Measurements from ENCODE around the gene SPATA2L.

Gene SPATA2L

DNA sequence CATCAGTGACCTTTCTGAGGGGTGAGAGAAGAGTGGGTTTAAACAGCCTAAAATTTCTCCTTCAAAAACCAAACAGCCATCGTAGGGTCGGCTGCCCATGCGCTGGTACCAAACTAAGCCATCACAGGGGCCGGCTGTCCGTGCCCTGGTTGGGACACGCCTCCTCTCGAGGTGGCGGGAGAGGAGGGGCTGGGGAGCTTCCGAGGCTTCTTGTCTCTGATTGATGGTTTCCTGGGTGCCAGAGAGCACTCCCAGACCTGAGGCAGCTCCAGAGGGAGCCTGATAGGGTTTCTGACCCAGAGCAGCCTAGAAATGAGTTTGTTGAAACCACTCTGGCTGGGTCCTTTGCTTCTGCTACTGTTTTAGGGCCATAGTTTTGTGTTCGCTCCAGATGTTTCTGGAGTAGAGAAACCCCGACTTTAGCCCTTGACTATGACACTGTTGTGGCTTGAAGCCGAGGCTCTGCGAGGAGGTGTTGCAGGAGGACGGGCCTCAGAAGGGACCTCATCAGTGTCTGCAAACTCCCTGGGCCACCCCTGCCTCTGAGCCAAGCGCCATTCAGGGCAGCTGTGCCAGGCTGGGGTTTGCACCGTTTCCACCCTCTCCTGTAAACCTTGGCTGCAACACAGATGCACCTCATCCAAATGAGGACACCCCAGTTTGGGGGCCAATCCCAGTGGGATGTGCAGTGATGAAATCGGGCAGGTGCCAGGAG, 26.1 kb upstream of the SPATA2L start:
- TF ChIP-seq, protein P1, sequence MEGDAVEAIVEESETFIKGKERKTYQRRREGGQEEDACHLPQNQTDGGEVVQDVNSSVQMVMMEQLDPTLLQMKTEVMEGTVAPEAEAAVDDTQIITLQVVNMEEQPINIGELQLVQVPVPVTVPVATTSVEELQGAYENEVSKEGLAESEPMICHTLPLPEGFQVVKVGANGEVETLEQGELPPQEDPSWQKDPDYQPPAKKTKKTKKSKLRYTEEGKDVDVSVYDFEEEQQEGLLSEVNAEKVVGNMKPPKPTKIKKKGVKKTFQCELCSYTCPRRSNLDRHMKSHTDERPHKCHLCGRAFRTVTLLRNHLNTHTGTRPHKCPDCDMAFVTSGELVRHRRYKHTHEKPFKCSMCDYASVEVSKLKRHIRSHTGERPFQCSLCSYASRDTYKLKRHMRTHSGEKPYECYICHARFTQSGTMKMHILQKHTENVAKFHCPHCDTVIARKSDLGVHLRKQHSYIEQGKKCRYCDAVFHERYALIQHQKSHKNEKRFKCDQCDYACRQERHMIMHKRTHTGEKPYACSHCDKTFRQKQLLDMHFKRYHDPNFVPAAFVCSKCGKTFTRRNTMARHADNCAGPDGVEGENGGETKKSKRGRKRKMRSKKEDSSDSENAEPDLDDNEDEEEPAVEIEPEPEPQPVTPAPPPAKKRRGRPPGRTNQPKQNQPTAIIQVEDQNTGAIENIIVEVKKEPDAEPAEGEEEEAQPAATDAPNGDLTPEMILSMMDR (IDR thresholded peaks at IDR 0.05; ENCODE audit: extremely low read depth, missing control alignments), result no peak
- DNase-seq (ENCODE audit: low spot score), result no peak

DNA sequence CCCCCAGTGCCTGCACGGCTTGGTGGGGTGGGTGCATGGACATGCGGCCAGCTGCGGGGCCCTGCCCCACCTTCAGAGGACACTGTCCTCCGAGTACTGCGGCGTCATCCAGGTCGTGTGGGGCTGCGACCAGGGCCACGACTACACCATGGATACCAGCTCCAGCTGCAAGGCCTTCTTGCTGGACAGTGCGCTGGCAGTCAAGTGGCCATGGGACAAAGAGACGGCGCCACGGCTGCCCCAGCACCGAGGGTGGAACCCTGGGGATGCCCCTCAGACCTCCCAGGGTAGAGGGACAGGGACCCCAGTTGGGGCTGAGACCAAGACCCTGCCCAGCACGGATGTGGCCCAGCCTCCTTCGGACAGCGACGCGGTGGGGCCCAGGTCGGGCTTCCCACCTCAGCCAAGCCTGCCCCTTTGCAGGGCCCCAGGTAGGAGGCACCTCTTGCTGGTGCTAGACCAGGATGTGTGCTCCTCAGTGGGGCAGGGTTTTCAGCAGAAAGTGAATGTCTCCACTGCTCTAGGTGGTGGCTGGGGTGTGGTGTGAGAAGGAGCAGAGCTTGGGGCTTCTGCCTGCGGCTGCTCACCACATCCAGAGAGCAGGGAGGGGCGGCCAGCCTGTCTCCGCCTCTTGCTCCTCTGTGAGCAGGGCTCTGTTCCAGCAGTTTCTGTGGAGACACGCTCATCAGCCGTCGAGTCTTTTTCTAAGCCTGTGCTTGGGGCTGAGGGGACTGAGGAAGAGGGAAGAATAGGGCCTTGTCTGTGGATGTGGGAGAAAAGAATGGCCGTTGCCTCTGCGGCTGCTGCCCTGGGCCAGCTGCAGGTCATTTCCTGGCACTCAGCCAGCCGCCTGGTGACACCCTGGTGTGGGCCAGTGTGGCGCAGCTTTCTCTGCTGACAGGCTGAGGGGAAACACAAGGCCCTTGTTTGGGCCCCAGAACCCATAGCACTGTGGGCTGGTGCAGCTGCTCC, 22.1 kb upstream of the SPATA2L start:
- DNase-seq (ENCODE audit: low spot score), result no peak
- TF ChIP-seq, protein P1 (IDR thresholded peaks at IDR 0.05; ENCODE audit: extremely low read depth, missing control alignments), result no peak

DNA sequence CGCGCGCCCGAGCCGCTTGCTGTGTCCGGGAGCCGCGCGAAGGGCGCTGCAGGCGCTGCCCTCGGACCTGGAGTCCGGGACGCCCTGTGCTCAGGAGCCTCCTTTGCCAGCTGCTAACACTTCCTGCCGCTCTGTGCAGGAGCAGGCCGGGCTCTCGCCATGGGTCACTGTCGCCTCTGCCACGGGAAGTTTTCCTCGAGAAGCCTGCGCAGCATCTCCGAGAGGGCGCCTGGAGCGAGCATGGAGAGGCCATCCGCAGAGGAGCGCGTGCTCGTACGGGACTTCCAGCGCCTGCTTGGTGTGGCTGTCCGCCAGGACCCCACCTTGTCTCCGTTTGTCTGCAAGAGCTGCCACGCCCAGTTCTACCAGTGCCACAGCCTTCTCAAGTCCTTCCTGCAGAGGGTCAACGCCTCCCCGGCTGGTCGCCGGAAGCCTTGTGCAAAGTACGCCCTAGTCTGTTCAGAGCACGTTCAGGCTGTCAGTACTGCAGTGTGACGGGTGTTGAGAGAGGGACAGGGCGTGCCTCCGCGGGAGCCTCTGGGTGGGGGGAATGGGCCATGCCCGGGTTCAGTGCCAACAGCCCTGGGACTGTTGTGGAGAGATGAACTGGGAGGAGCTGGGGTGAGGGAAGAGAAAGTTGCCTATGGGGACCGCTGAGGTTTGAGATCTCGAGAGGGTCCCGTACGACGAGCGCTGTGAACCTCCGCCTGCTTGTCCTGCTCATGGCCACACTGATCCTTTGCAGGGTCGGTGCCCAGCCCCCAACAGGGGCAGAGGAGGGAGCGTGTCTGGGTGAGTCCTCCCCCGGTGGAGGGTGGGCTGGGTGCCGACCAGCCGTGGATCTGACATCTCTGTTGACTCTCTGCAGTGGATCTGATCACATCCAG, 21.1 kb upstream of the SPATA2L start:
- TF ChIP-seq, protein P1 (IDR thresholded peaks at IDR 0.05; ENCODE audit: extremely low read depth, missing control alignments), result no peak
- peak; percentile 66 for DNase-seq (ENCODE audit: low spot score)

DNA sequence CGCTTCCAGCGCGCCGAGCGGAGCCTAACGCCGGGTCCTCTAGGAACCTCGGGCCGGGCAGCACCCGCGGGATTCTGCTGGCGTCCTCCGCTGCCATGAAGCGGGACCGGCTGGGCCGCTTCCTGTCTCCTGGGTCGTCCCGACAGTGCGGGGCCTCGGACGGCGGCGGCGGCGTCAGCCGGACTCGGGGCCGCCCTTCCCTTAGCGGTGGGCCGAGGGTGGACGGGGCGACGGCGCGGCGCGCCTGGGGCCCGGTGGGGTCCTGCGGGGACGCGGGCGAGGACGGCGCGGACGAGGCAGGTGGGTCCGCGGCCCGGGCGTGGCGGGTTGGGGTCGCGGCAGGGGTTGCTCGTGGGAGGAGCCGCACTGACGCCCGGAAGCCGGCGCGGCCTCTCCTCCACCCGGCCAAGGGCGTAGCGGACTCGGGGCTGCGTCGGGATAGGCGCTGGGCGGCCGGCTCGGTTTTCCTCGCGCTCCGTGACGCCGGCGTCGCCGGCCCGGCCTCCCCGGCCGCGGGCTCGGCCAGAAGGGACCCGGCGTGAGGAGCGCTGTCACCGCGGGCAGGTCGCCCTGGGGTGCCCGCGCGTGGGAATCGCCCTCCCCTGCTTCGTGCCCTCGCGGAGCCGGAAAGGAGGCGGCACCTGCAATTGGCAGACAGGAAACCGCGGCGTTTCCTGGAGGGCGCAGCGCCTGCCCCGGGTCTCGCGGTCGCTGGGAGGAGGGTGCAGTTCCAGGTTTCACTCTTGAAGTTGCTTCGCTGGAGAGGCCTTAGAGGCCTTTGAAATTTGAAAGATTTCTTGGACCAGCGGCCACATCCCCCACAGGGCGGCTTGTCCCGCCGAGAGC, 20.3 kb upstream of the SPATA2L start:
- DNase-seq (ENCODE audit: low spot score), result peak; percentile 72
- TF ChIP-seq, protein P1 (IDR thresholded peaks at IDR 0.05; ENCODE audit: extremely low read depth, missing control alignments), result no peak

DNA sequence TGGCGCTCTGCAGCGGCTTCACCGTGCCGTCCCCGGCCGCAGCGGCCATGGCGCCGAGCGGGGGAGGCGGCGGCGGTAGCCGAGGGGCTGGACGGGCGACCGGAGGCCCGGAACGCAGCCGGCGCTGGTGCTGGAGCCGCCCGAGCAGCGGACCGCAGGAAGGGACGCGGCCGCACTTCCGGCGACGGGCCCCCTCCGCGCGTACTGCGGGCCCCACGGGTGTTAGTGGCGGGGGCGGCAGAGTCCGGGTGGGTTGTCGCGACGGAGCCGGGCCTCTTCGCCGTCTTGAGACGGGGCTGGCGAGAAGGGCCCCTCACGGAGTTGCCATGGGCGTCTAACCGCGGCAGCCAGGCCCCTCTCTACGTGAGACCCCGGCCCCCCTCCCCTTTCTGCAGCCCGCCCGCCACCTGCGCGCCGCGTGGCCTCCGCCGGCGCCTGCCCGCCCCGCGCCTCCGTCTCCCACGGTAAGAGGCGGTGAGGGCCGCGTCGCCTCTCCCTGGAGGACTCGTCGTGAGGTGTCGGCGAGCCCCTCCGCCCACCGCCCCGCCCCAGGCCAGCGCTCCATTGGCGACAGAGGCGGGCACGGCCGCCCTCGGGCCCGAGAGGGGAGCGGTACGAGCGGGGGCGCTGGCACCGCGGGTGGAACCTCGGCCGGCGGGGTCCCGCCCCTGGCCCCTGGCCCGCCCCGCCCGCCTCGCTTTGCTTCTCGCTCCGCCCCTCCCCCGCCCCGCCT, 19.5 kb upstream of the SPATA2L start, which contains the start of the genes VPS9D1 and ZNF276:
VPS9D1 (minus strand) TSS at position 86 of the 733 bp plus-strand sequence; CDS start at position 49, 37 bp downstream.
ZNF276 (plus strand) TSS at position 725 of the 733 bp plus-strand sequence. CDS start 104 bp downstream, outside the sequence.
- TF ChIP-seq, protein P1 (IDR thresholded peaks at IDR 0.05; ENCODE audit: extremely low read depth, missing control alignments), result no peak
- DNase-seq (ENCODE audit: low spot score), result peak; percentile 92

DNA sequence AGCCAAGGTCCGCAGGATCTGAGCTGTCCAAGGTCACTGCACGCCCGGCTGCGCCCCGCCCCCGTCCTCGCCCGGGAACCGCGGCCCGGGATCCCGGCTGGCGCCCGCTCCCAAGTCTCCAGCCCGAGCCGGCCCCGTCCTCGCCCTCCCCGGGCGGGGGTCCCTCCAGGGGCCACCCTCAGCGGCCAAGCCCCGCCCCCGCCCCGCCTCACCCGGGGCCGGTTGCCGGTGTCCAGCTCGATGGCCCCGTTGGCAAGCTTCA, 19.0 kb upstream of the SPATA2L start:
- DNase-seq (ENCODE audit: low spot score), result no peak

More for the DNA sequence above, 19.0 kb upstream of the SPATA2L start:
- TF ChIP-seq, protein P1 (IDR thresholded peaks at IDR 0.05; ENCODE audit: extremely low read depth, missing control alignments), result no peak
